ENCODE measurements around the gene SLC22A14. TPM values are rescaled to one million over a fixed set of nuclear protein-coding genes. Genes with fewer than 3 reads are reported as not detected.

Gene SLC22A14
- total RNA-seq, 2 donors from 2014 or later, result 0.41 TPM; not detected in 1

DNA sequence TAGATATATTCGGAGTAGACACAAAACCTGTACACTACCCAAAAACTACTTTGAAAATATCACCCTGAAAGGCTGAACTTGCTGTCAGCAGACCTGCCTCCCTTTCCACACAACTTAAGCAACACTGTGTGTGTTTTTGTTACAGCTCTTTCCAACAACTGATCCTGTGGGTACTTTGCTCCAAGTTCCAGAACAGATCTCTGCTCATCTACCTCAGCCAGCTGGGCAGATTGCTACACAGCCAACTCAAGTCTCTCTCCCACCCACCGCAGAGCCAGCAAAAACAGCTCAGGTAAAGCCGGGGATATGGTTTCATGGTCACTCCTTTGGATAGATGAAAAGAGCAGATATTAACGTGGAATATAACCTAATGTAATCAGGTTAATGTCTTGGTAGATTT, 36.2 kb upstream of the SLC22A14 start:
- Histone ChIP-seq H3K36me3 (peaks cover 4% of the 10 kb centered on the region), H3K4me3 (no peak overlapping the region), H3K4me1 (ENCODE audit: control insufficient read depth in 1 of 2, low read depth in 2 of 2) (peaks cover 0 to 7% of the 10 kb centered on the region in 2 donors), H3K9me3 (no peaks in the 10 kb centered on the region), H3K27me3 (replicated peaks; ENCODE audit: insufficient read depth) (no peaks in the 10 kb centered on the region), H3K27ac (no peak overlapping the region)
- no peak for ATAC-seq (ENCODE audit: insufficient number of reproducible peaks, low FRiP score, low read depth)
- no peak for DNase-seq (ENCODE audit: low spot score)
- TF ChIP-seq, protein P1, sequence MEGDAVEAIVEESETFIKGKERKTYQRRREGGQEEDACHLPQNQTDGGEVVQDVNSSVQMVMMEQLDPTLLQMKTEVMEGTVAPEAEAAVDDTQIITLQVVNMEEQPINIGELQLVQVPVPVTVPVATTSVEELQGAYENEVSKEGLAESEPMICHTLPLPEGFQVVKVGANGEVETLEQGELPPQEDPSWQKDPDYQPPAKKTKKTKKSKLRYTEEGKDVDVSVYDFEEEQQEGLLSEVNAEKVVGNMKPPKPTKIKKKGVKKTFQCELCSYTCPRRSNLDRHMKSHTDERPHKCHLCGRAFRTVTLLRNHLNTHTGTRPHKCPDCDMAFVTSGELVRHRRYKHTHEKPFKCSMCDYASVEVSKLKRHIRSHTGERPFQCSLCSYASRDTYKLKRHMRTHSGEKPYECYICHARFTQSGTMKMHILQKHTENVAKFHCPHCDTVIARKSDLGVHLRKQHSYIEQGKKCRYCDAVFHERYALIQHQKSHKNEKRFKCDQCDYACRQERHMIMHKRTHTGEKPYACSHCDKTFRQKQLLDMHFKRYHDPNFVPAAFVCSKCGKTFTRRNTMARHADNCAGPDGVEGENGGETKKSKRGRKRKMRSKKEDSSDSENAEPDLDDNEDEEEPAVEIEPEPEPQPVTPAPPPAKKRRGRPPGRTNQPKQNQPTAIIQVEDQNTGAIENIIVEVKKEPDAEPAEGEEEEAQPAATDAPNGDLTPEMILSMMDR (IDR thresholded peaks at IDR 0.05), result no peak

DNA sequence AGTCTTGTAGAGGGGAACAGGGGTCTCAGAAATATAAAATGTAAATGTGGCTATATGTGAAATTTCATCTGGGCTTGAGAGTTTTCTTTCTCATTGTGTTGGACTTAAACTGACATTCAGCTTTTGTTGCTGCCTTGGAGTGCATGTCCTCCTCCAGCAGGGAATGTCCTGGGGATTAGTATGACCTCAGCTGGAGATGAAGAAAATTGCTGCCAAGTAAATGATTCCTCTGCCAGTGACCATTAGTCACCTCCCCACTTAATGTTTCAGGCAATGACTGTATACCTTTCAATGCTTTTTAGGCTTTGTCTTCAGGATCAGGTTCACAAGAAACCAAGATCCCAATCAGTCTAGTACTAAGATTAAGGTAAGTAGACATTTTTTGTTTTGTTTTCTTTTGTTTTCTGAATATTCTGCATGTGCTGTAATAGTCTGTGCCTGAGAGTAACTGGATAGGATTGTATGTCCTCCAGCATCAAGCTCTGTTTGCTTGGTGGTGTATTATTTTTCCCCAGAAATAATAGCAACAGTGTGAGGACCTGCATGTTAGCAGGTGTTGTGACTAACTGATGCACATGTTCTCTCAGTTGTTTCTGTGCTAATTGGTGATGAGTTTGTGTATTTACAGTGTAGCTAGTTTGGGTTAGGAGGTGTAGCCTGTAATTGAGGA, 34.6 kb upstream of the SLC22A14 start:
- no peak for DNase-seq (ENCODE audit: low spot score)
- Histone ChIP-seq H3K4me1 (ENCODE audit: control insufficient read depth in 1 of 2, low read depth in 2 of 2) (peaks cover 0 to 7% of the 10 kb centered on the region in 2 donors), H3K27ac (no peak overlapping the region), H3K4me3 (no peak overlapping the region), H3K27me3 (replicated peaks; ENCODE audit: insufficient read depth) (no peaks in the 10 kb centered on the region), H3K9me3 (no peaks in the 10 kb centered on the region), H3K36me3 (peaks cover 9% of the 10 kb centered on the region)
- peak; percentile 88 for ATAC-seq (ENCODE audit: insufficient number of reproducible peaks, low FRiP score, low read depth)
- TF ChIP-seq, protein P1 (IDR thresholded peaks at IDR 0.05), result peak; percentile 13

DNA sequence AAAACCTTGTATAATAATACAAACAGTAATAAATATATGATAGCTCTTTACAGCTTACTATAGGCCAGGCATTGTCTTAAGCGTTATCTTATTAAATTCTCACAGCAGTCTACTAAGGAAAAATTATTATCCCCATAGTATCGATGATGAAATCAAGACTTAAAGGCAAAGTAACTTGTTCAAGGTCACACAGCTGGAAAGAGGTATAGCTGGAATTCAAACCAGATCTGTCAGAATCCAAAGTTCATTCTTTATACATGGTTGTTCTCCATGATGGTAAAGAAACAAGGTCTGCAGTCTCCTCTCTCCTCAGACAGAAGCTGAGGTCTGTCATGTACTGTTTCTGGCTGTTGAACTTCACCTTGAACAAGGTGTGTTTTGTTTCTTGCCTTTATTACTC, 31.9 kb upstream of the SLC22A14 start:
- TF ChIP-seq, protein P1 (IDR thresholded peaks at IDR 0.05), result no peak
- H3K27ac ChIP-seq, result no peak overlapping the region
- H3K27me3 ChIP-seq (replicated peaks; ENCODE audit: insufficient read depth), result no peaks in the 10 kb centered on the region
- DNase-seq (ENCODE audit: low spot score) (no peak), ATAC-seq (ENCODE audit: insufficient number of reproducible peaks, low FRiP score, low read depth) (no peak)
- peaks cover 18% of the 10 kb centered on the region for H3K36me3 ChIP-seq
- peaks cover 0 to 7% of the 10 kb centered on the region in 2 donors for H3K4me1 ChIP-seq (ENCODE audit: control insufficient read depth in 1 of 2, low read depth in 2 of 2)
- no peaks in the 10 kb centered on the region for H3K9me3 ChIP-seq
- H3K4me3 ChIP-seq, result no peak overlapping the region

DNA sequence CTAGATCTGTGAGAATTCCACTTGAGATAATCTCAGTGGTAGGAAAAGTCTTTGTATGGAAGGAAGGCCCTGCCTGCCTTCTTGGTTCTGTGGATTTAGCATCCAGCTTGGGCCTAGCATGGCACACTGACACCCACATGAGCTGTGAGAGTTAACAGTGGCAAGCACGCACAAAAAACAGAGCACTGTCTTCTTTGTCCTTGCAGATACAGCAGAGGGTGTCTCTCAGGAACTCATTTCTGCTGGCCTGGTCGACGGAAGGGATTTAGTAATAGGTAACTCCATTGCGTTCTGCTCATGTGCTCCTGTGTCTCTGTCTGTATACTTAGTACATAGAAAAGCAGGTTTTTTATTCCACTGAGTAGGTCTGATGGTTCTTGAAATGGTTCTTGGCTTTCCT, 30.9 kb upstream of the SLC22A14 start:
- no peak for ATAC-seq (ENCODE audit: insufficient number of reproducible peaks, low FRiP score, low read depth)
- peaks cover 14% of the 10 kb centered on the region for H3K36me3 ChIP-seq

DNA sequence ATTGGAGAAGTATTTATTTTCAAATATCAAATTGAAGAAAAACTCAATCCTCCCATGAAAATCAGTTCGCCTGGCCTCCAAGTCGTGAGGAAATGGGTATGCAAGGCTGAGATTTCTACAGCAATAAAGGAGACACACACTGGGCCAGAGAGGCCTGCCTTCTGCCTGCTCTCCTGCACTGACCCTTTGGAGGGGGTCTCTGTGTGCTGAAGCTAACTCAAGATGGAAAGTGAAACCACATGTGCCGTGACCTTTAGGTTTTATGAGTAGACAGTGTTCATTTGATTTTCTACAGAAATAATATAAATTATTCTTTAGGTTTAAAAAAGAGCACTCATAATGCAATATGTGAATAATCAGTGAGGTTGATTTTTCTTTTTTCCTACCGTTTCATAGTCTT, 28.4 kb upstream of the SLC22A14 start:
- no peak for DNase-seq (ENCODE audit: low spot score)
- H3K27me3 ChIP-seq (replicated peaks; ENCODE audit: insufficient read depth), result no peaks in the 10 kb centered on the region
- peaks cover 14% of the 10 kb centered on the region for H3K36me3 ChIP-seq
- no peak overlapping the region for H3K4me3 ChIP-seq
- H3K9me3 ChIP-seq, result no peaks in the 10 kb centered on the region
- H3K27ac ChIP-seq, result no peak overlapping the region
- H3K4me1 ChIP-seq (ENCODE audit: control insufficient read depth in 1 of 2, low read depth in 2 of 2), result no peaks in the 10 kb centered on the region
- no peak for ATAC-seq (ENCODE audit: insufficient number of reproducible peaks, low FRiP score, low read depth)
- TF ChIP-seq, protein P1 (IDR thresholded peaks at IDR 0.05), result no peak

More for the DNA sequence above, 30.9 kb upstream of the SLC22A14 start:
- DNase-seq (ENCODE audit: low spot score), result no peak
- TF ChIP-seq, protein P1 (IDR thresholded peaks at IDR 0.05), result no peak
- H3K9me3 ChIP-seq, result no peaks in the 10 kb centered on the region
- no peak overlapping the region for H3K27ac ChIP-seq
- no peak overlapping the region for H3K4me3 ChIP-seq
- H3K27me3 ChIP-seq (replicated peaks; ENCODE audit: insufficient read depth), result no peaks in the 10 kb centered on the region
- peaks cover 0 to 7% of the 10 kb centered on the region in 2 donors for H3K4me1 ChIP-seq (ENCODE audit: control insufficient read depth in 1 of 2, low read depth in 2 of 2)

Measured in thoracic aorta (tissue), 2 donors.